Heart left ventricle (tissue), 16 donors: ENCODE data around the gene ING4. TPM values are rescaled to one million over a fixed set of nuclear protein-coding genes. Genes with fewer than 3 reads are reported as not detected.

Experiments used
- ATAC-seq, 4 donors: fragments of 200-7000 bp; cut with Tn5 transposase; one replicate each; pipeline ENCODE4 v1.9.1; 2020 to 2022; ENCODE audit warnings: moderate library complexity in 4 of 4, mild to moderate bottlenecking in 3 of 4, moderate number of reproducible peaks in 1 of 4
- DNase-seq, 5 donors: peaks; one replicate each; pipeline ENCODE4 v3.0.0-alpha.2; 2020
- H3K27ac ChIP-seq, 12 donors: fragments of 200-600 bp; sonication (generic) in 4 of 12; one replicate each; pipeline versions ENCODE4 v1.5.0 to v1.8.0; 2016 to 2022; ENCODE audit warnings: mild to moderate bottlenecking in 2 of 12
- H3K27me3 ChIP-seq, 9 donors: fragments of 200-600 bp; sonication (generic) in 2 of 9; one replicate each; pipeline versions ENCODE4 v1.5.1 to v1.8.0; 2016 to 2022; ENCODE audit warnings: mild to moderate bottlenecking in 3 of 9
- H3K36me3 ChIP-seq, 9 donors: fragments of 200-600 bp; sonication (generic) in 2 of 9; one replicate each; pipeline versions ENCODE4 v1.5.0 to v1.8.0; 2018 to 2022; ENCODE audit warnings: mild to moderate bottlenecking in 2 of 9
- H3K4me1 ChIP-seq, 12 donors: fragments of 200-600 bp; sonication (generic) in 4 of 12; one replicate each; pipeline versions ENCODE4 v1.5.0 to v1.8.0; 2016 to 2022; ENCODE audit warnings: mild to moderate bottlenecking in 3 of 12
- H3K4me3 ChIP-seq, 12 donors: fragments of 200-600 bp; sonication (generic) in 4 of 12; one replicate each; pipeline versions ENCODE4 v1.5.0 to v1.8.0; 2017 to 2022; ENCODE audit warnings: mild to moderate bottlenecking in 9 of 12, moderate library complexity in 4 of 12
- H3K9me3 ChIP-seq, 12 donors: fragments of 200-600 bp; sonication (generic) in 4 of 12; one replicate each; pipeline versions ENCODE4 v1.5.0 to v1.8.0; 2016 to 2022; ENCODE audit warnings: mild to moderate bottlenecking in 1 of 12
- CTCF ChIP-seq, 12 donors: fragments of 200-600 bp; sonication (generic) in 4 of 12; IDR thresholded peaks; one replicate each; pipeline versions ENCODE4 v1.5.0 to v1.8.0; 2018 to 2022; ENCODE audit warnings: antibody characterized with exemption in 12 of 12, mild to moderate bottlenecking in 5 of 12
- POLR2A ChIP-seq, 2 donors: fragments of 450-650 bp; IDR thresholded peaks; one replicate each; pipeline ENCODE4 v1.6.1; 2017; ENCODE audit warnings: antibody characterized with exemption in 2 of 2, mild to moderate bottlenecking in 2 of 2, moderate library complexity in 2 of 2
- WGBS, 4 donors: extraction: QIAGEN DNeasy Blood & Tissue Kit in 2 of 4; methylation state at CpG; one replicate each; pipeline versions ENCODE4 v1.1.5 to v1.1.7; 2013 to 2018; 5-methylcytosine and 5-hydroxymethylcytosine counted together
- intact Hi-C, 10 donors: fragments of 100-400 bp; cut with DNase I; formaldehyde crosslinking; loops; one replicate each; pipeline versions ENCODE4 v1.11.1 to v1.14.2; 2022
- polyA plus RNA-seq, 2 donors: library from polyadenylated mRNA; stranded (reverse); fragments of 200-250 nt; gene quantifications; one replicate each; pipeline ENCODE4 v1.2.3, GENCODE V29; 2013
- total RNA-seq, 9 donors: library from RNA; depleted of rRNA in 2 of 9; stranded (reverse); fragments of >200 nt in 2 of 9; fragmentation: NEBNext Ultra II Directional in 3 of 9; extraction: Animal tissue kit (Norgen Biotek cat#: 25700) in 3 of 9; gene quantifications; one replicate each; pipeline versions ENCODE4 v1.1.0 to v1.2.4, GENCODE V29; 2016 to 2023
- donor health status: ischemic (EF 13 %, LVEDD 7.1; RV severe dilation, severe dysfunction).
- donor health status: healthy with polysubstance abuse.
- donor health status: DM: no; HTN: yes; CAD: no.
- donor health status: DM: no; HTN: no; CAD: no.
- donor health status: ischemic (EF 25% LVEDD 6.9; RV normal size, moderate dysfunction).
- donor health status: ischemic (EF 25% LVEDD 5.7; RV mildly dilated, moderate dysfunction).
- donor health status: healthy.
- donor health status: DM: yes; HTN: yes; CAD: no.
- donor health status: ischemic (EF 35%, LVEDD 5.7; RV mildly dilated, moderate dysfunction).
- donor health status: nonischemic (EF 11% LVEDD 7.7; RV severe dilation, severe dysfunction).
- donor health status: DM: yes; HTN: yes; CAD: no.
- donor health status: PGD.
- donor health status: ischemic (EF 29% LVEDD 5.4; RV normal size, mild dysfunction).
- donor health status: nonischemic (EF 23%, LVEDD 6.1; RV moderate dilation, normal function).

ING4 gene
- total and polyA plus RNA-seq, 11 donors = 14.6 to 39.0 (median 23.6) TPM

- Histone ChIP-seq H3K27ac (peak overlapping the region in 10 of 12 donors; percentile 20 to 75 (median 52)), H3K36me3 (no peaks in the 10 kb centered on the region), H3K27me3 (peaks cover 0 to 3% (median 0%) of the 10 kb centered on the region in 9 donors), H3K9me3 (no peaks in the 10 kb centered on the region), H3K4me3 (no peak overlapping the region), H3K4me1 (peaks cover 0 to 51% (median 2%) of the 10 kb centered on the region in 12 donors)
- peak in 2 of 5 donors; percentile 29 to 34 for DNase-seq
- TF ChIP-seq POLR2A (IDR thresholded peaks at IDR 0.05) = no peak
- no peak for TF ChIP-seq CTCF (IDR thresholded peaks at IDR 0.05)
- WGBS, 4 donors = 55 to 68% (median 64%) methylated on average over 21 of the region's 21 CpGs
- peak; percentile 39 to 71 (median 47) for ATAC-seq
- intact Hi-C loops = no loop called here
Observed at GRCh38 chr12:6632026-6632983, 30.6 kb downstream of the ING4 start.

GRCh38 chr12:6631549-6631961, 31.4 kb downstream of the ING4 start:
- H3K9me3 ChIP-seq = no peaks in the 10 kb centered on the region
- no peaks in the 10 kb centered on the region for H3K36me3 ChIP-seq
- TF ChIP-seq CTCF (IDR thresholded peaks at IDR 0.05) (no peak), POLR2A (IDR thresholded peaks at IDR 0.05) (no peak)
- peak in 2 of 5 donors; percentile 51 to 61 for DNase-seq
- peaks cover 0 to 3% (median 0%) of the 10 kb centered on the region in 9 donors for H3K27me3 ChIP-seq
- peak overlapping the region in 9 of 12 donors; percentile 8 to 51 (median 37) for H3K4me3 ChIP-seq
- intact Hi-C loops = no loop called here
- peak overlapping the region in 9 of 12 donors; percentile 26 to 75 (median 54) for H3K27ac ChIP-seq
- peaks cover 0 to 51% (median 2%) of the 10 kb centered on the region in 12 donors for H3K4me1 ChIP-seq
- ATAC-seq = peak; percentile 28 to 82 (median 64)
- WGBS, 4 donors = 53 to 68% (median 62%) methylated on average over 3 of the region's 3 CpGs

DNA sequence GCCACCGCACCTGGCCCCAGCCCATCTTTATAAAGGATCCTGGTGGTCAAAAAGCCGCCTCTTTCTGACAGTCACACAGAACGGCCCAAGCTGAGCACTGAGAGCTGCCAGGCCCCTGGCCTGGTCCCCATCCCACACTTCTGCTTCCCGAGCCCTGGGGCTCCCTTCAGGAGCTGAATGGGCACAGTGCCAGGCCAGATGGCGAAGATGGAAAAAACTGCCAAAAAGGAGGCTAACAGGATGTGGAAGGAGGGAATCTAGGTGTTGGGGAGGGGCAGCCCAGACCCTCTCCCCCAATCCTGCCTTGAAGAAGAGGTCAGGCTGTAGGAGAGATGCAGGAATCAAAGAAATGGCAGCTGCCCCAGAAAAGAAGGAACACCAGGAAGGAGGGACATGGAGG, 32.2 kb downstream of the ING4 start:
- peak overlapping the region in 7 of 12 donors; percentile 35 to 51 (median 39) for H3K4me3 ChIP-seq
- no peaks in the 10 kb centered on the region for H3K36me3 ChIP-seq
- 13 to 56% (median 45%) methylated on average over 3 to 5 of the region's 5 CpGs for whole genome bisulfite sequencing, 4 donors
- H3K9me3 ChIP-seq = no peaks in the 10 kb centered on the region
- peaks cover 0 to 3% (median 0%) of the 10 kb centered on the region in 9 donors for H3K27me3 ChIP-seq
- peak overlapping the region in 4 of 12 donors; percentile 31 to 55 (median 51) for H3K27ac ChIP-seq
- peaks cover 0 to 43% (median 2%) of the 10 kb centered on the region in 12 donors for H3K4me1 ChIP-seq
- intact Hi-C loops = no loop called here
- no peak for ATAC-seq
- no peak for TF ChIP-seq POLR2A (IDR thresholded peaks at IDR 0.05)
- TF ChIP-seq CTCF (IDR thresholded peaks at IDR 0.05) = no peak
- no peak for DNase-seq

GRCh38 chr12:6627616-6628015, 35.3 kb downstream of the ING4 start:
- Histone ChIP-seq H3K27me3 (peaks cover 0 to 3% (median 0%) of the 10 kb centered on the region in 9 donors), H3K27ac (no peak overlapping the region), H3K36me3 (no peaks in the 10 kb centered on the region), H3K9me3 (no peaks in the 10 kb centered on the region), H3K4me1 (peaks cover 0 to 41% (median 2%) of the 10 kb centered on the region in 12 donors), H3K4me3 (peak overlapping the region in 1 of 12 donors; percentile 19)
- DNase-seq (no peak), ATAC-seq (no peak)
- TF ChIP-seq POLR2A (IDR thresholded peaks at IDR 0.05) = no peak
- no peak for TF ChIP-seq CTCF (IDR thresholded peaks at IDR 0.05)
- intact Hi-C loops = loop anchor here in 1 of 10 donors (10.0 kb wide), 1 partner anchor 67 kb away; no protein-coding TSS in a partner anchor
- 51 to 63% (median 57%) methylated on average over 7 of the region's 7 CpGs for WGBS, 4 donors
